ENCODE measurements around the gene L3MBTL4. TPM values are rescaled to one million over a fixed set of nuclear protein-coding genes. Genes with fewer than 3 reads are reported as not detected.

The L3MBTL4 gene
- total RNA-seq, 2 experiments from 2014 or later, result not detected

DNA sequence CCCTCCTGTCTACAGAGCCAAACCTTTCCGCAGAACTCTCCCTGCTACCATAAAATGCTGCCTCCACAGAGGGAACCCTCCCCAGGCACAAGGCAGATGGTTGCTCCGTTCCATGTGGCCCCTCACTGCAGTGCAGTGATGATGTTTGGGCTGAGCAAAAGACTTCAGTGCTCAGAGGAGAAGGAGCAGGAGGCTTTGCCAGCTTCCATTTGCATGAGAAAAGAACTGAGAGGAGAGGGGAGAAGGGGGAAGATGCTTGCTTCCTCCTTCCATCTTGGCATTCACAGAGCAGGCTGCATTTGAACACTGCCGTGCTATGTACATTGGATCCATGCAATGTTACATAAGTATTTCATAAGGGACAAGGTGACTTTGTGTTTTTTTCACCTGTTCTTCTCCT lies 472.8 kb downstream of the L3MBTL4 start:
- ChIA-PET POLR2A (no interaction called here), CTCF (ENCODE audit: unreplicated experiment) (no interaction called here)
- H3K4me1 ChIP-seq (ENCODE audit: insufficient read depth, low read length, poor library complexity, severe bottlenecking), result no peaks in the 10 kb centered on the region
- H3K9me3 ChIP-seq (ENCODE audit: low read length), result no peaks in the 10 kb centered on the region
- no peaks in the 10 kb centered on the region for H3K9me2 ChIP-seq (ENCODE audit: insufficient read depth, low read length)
- H3K4me2 ChIP-seq (ENCODE audit: low read length), result no peak overlapping the region
- no peak overlapping the region for H3K27ac ChIP-seq (ENCODE audit: low read depth, low read length, poor library complexity, severe bottlenecking)
- no peak for TF ChIP-seq EZH2phosphoT487 (IDR thresholded peaks at IDR 0.05; ENCODE audit: borderline replicate concordance, low read depth, low read length)
- TF ChIP-seq, protein P1, sequence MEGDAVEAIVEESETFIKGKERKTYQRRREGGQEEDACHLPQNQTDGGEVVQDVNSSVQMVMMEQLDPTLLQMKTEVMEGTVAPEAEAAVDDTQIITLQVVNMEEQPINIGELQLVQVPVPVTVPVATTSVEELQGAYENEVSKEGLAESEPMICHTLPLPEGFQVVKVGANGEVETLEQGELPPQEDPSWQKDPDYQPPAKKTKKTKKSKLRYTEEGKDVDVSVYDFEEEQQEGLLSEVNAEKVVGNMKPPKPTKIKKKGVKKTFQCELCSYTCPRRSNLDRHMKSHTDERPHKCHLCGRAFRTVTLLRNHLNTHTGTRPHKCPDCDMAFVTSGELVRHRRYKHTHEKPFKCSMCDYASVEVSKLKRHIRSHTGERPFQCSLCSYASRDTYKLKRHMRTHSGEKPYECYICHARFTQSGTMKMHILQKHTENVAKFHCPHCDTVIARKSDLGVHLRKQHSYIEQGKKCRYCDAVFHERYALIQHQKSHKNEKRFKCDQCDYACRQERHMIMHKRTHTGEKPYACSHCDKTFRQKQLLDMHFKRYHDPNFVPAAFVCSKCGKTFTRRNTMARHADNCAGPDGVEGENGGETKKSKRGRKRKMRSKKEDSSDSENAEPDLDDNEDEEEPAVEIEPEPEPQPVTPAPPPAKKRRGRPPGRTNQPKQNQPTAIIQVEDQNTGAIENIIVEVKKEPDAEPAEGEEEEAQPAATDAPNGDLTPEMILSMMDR (conservative IDR thresholded peaks at IDR 0.05; ENCODE audit: low read length), result no peak
- intact Hi-C loops (cut with micrococcal nuclease; ENCODE audit: unreplicated experiment), result no loop called here
- H3K79me2 ChIP-seq (ENCODE audit: insufficient read depth, low read depth, low read length), result no peaks in the 10 kb centered on the region
- H2AFZ ChIP-seq (ENCODE audit: low read length), result no peak overlapping the region
- H3K4me3 ChIP-seq (ENCODE audit: low read depth, low read length, poor library complexity, severe bottlenecking), result no peak overlapping the region
- no peak for DNase-seq (ENCODE audit: low spot score)
- no TSS peak for BruUV-seq (replicated peaks)
- no peaks in the 10 kb centered on the region for H4K20me1 ChIP-seq (ENCODE audit: insufficient read depth, low read length)
- H3K36me3 ChIP-seq (ENCODE audit: insufficient read depth, low read length), result no peaks in the 10 kb centered on the region

DNA sequence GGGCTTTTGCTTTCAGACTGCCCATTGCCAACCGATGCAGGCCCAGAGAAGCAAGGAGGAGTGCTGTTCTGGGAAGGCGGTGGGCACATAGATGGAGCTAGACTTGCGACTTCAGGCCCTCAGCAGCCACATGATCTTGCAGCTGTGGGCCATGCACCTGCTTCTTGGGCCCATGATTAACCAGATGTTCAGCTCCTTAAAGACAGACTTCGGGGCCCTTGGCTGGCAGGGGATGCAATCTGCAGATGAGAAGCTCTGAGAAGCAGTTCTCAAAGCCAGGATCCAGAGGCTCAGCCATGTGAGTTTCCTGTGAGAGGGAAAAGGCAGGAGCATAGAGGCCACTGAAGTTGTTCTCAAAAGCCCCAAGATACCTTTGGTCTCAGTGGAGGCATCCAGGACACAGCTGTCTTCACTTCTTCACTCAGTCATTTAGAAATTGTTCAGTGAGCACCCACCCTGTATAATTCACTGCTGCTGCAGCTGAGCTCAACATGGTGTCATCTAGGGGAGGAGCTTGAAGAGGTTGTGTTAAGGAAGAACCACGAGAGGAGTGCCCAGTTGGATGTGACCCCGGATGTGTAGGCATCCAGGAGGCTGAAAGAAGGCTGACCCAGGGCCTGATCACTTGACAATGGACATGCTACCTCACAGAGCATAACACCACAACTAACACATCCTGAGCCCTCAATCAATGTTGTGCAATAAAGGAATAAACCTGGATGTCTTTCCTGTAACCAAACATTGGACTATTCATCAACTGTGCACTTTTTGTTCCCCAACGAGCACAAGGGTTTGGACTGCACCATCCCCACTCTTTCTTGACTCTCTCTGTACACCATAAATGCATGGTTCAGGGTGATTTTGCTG lies 474.7 kb downstream of the L3MBTL4 start:
- Histone ChIP-seq H3K9me3 (ENCODE audit: low read length) (no peaks in the 10 kb centered on the region), H3K4me2 (ENCODE audit: low read length) (no peak overlapping the region), H2AFZ (ENCODE audit: low read length) (no peak overlapping the region), H3K36me3 (ENCODE audit: insufficient read depth, low read length) (no peaks in the 10 kb centered on the region), H3K4me1 (ENCODE audit: insufficient read depth, low read length, poor library complexity, severe bottlenecking) (no peaks in the 10 kb centered on the region), H3K4me3 (ENCODE audit: low read depth, low read length, poor library complexity, severe bottlenecking) (no peak overlapping the region), H3K9me2 (ENCODE audit: insufficient read depth, low read length) (no peaks in the 10 kb centered on the region), H3K27ac (ENCODE audit: low read depth, low read length, poor library complexity, severe bottlenecking) (no peak overlapping the region), H3K79me2 (ENCODE audit: insufficient read depth, low read depth, low read length) (no peaks in the 10 kb centered on the region), H4K20me1 (ENCODE audit: insufficient read depth, low read length) (no peaks in the 10 kb centered on the region)
- no TSS peak for BruUV-seq (replicated peaks)
- ChIA-PET CTCF (ENCODE audit: unreplicated experiment) (no interaction called here), POLR2A (no interaction called here)
- no peak for TF ChIP-seq EZH2phosphoT487 (IDR thresholded peaks at IDR 0.05; ENCODE audit: borderline replicate concordance, low read depth, low read length)
- TF ChIP-seq, protein P1 (conservative IDR thresholded peaks at IDR 0.05; ENCODE audit: low read length), result no peak
- intact Hi-C loops (cut with micrococcal nuclease; ENCODE audit: unreplicated experiment), result no loop called here
- DNase-seq (ENCODE audit: low spot score), result no peak

DNA sequence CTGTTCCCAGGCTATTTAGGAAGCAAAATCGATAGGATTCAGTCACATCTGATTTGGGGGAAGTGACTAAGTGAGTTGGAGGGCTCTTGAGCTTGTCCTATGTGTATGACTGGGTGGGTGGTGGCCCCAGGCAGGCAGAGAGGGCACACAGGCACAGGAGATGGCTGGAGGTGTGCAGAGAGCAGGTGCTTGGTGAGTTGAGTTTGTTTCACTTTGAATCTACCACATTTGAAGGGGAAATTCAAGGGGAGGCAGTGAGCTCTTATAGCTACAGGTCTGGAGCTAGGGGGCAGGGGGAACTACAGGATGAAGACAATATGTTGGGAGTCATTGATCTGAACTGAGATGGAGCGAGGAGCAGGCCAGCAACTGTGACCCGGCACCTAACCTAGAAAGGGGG lies 476.9 kb downstream of the L3MBTL4 start:
- DNase-seq (ENCODE audit: low spot score), result no peak
- Histone ChIP-seq H3K4me2 (ENCODE audit: low read length) (no peak overlapping the region), H3K36me3 (ENCODE audit: insufficient read depth, low read length) (no peaks in the 10 kb centered on the region), H2AFZ (ENCODE audit: low read length) (no peak overlapping the region), H3K4me3 (ENCODE audit: low read depth, low read length, poor library complexity, severe bottlenecking) (no peak overlapping the region), H3K79me2 (ENCODE audit: insufficient read depth, low read depth, low read length) (no peaks in the 10 kb centered on the region), H3K4me1 (ENCODE audit: insufficient read depth, low read length, poor library complexity, severe bottlenecking) (no peaks in the 10 kb centered on the region), H3K27ac (ENCODE audit: low read depth, low read length, poor library complexity, severe bottlenecking) (no peak overlapping the region), H3K9me3 (ENCODE audit: low read length) (no peaks in the 10 kb centered on the region), H4K20me1 (ENCODE audit: insufficient read depth, low read length) (no peaks in the 10 kb centered on the region), H3K9me2 (ENCODE audit: insufficient read depth, low read length) (no peaks in the 10 kb centered on the region)
- intact Hi-C loops (cut with micrococcal nuclease; ENCODE audit: unreplicated experiment), result no loop called here
- ChIA-PET CTCF (ENCODE audit: unreplicated experiment) (no interaction called here), POLR2A (interaction anchor here (0.7 kb wide), 1 partner anchor 9 kb away, joined by 3 read pairs; no protein-coding TSS in a partner anchor)
- TF ChIP-seq, protein P1 (conservative IDR thresholded peaks at IDR 0.05; ENCODE audit: low read length), result no peak
- no peak for TF ChIP-seq EZH2phosphoT487 (IDR thresholded peaks at IDR 0.05; ENCODE audit: borderline replicate concordance, low read depth, low read length)
- no TSS peak for BruUV-seq (replicated peaks)
